ENCODE measurements around the gene CST5.

The CST5 gene

DNA sequence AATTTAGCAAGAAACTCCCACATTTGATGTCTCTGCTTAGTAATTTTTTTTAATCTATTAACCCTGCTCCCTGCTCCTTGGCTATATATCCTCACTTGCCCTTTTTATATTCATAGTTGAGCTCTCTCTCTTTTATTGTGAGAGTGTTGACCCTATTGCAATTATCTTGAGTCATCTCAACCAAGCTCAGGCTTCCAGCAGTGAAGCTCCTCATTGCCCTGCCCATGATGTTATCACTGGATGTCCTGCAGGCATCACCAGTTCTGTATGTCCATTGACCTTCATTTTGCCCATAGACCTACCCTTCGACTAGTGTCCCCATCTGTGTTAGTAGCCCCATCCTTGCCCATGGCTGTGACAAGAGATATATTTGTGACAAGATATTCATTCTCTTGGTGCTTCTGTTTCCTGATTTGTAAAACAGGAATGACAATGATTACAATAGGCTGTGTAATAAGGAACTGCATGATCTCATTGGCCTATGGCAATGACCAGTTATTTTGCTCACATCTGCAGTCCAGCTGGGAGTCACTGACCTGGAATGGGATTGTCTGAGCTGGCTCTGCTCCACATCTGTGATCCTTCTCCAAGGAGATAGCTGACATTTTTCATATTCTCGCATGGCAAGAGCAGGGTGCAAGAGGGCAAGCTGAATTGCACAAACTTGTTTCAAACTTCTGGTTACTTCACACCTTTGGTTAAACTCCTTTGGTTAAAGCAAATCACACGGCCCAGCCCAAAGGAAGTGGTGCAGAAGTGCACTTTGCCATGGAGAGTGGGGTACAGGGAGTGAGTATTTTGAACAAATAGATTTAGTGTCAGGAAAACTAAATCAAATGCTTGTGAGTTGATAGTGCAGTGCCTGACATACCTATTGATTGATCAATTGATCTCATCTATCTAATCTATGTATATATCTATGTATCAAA, 47.7 kb upstream of the CST5 start:
- H3K79me2 ChIP-seq (ENCODE audit: insufficient read depth, low read length), result no peaks in the 10 kb centered on the region
- no peak overlapping the region for H3K27ac ChIP-seq (ENCODE audit: low read depth, low read length, poor library complexity, severe bottlenecking)
- TF ChIP-seq, protein P1, sequence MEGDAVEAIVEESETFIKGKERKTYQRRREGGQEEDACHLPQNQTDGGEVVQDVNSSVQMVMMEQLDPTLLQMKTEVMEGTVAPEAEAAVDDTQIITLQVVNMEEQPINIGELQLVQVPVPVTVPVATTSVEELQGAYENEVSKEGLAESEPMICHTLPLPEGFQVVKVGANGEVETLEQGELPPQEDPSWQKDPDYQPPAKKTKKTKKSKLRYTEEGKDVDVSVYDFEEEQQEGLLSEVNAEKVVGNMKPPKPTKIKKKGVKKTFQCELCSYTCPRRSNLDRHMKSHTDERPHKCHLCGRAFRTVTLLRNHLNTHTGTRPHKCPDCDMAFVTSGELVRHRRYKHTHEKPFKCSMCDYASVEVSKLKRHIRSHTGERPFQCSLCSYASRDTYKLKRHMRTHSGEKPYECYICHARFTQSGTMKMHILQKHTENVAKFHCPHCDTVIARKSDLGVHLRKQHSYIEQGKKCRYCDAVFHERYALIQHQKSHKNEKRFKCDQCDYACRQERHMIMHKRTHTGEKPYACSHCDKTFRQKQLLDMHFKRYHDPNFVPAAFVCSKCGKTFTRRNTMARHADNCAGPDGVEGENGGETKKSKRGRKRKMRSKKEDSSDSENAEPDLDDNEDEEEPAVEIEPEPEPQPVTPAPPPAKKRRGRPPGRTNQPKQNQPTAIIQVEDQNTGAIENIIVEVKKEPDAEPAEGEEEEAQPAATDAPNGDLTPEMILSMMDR (IDR thresholded peaks at IDR 0.05; ENCODE audit: low read length), result no peak
- no peak for TF ChIP-seq EZH2 (IDR thresholded peaks at IDR 0.05; ENCODE audit: borderline replicate concordance, low read length)
- no peak overlapping the region for H3K4me3 ChIP-seq (ENCODE audit: low read depth, low read length, poor library complexity, severe bottlenecking)
- H3K9me2 ChIP-seq (ENCODE audit: low read depth, low read length), result no peaks in the 10 kb centered on the region
- H3K27me3 ChIP-seq (ENCODE audit: insufficient read depth, low read length), result no peaks in the 10 kb centered on the region
- H4K20me1 ChIP-seq (ENCODE audit: insufficient read depth, low read length), result no peaks in the 10 kb centered on the region
- no peak overlapping the region for H2AFZ ChIP-seq (ENCODE audit: low read length)
- H3K4me2 ChIP-seq (ENCODE audit: low read length), result no peak overlapping the region
- no peak overlapping the region for H3K9ac ChIP-seq (ENCODE audit: low read length)
- no peaks in the 10 kb centered on the region for H3F3A ChIP-seq (ENCODE audit: insufficient read depth, low read length)
- no peaks in the 10 kb centered on the region for H3K4me1 ChIP-seq (ENCODE audit: insufficient read depth, low read length, severe bottlenecking)
- H3K36me3 ChIP-seq (ENCODE audit: insufficient read depth, low read length), result no peaks in the 10 kb centered on the region
- H3K9me3 ChIP-seq (ENCODE audit: low read length), result no peaks in the 10 kb centered on the region

- H3F3A ChIP-seq (ENCODE audit: insufficient read depth, low read length), result no peaks in the 10 kb centered on the region
- no peaks in the 10 kb centered on the region for H3K27me3 ChIP-seq (ENCODE audit: insufficient read depth, low read length)
- H3K4me2 ChIP-seq (ENCODE audit: low read length), result no peak overlapping the region
- no peak overlapping the region for H3K27ac ChIP-seq (ENCODE audit: low read depth, low read length, poor library complexity, severe bottlenecking)
- H3K36me3 ChIP-seq (ENCODE audit: insufficient read depth, low read length), result no peaks in the 10 kb centered on the region
- H3K79me2 ChIP-seq (ENCODE audit: insufficient read depth, low read length), result no peaks in the 10 kb centered on the region
- no peak overlapping the region for H3K4me3 ChIP-seq (ENCODE audit: low read depth, low read length, poor library complexity, severe bottlenecking)
- no peak for TF ChIP-seq EZH2 (IDR thresholded peaks at IDR 0.05; ENCODE audit: borderline replicate concordance, low read length)
- TF ChIP-seq, protein P1 (IDR thresholded peaks at IDR 0.05; ENCODE audit: low read length), result no peak
- H3K9me2 ChIP-seq (ENCODE audit: low read depth, low read length), result no peaks in the 10 kb centered on the region
- no peaks in the 10 kb centered on the region for H4K20me1 ChIP-seq (ENCODE audit: insufficient read depth, low read length)
- no peak overlapping the region for H3K9ac ChIP-seq (ENCODE audit: low read length)
- H3K4me1 ChIP-seq (ENCODE audit: insufficient read depth, low read length, severe bottlenecking), result no peaks in the 10 kb centered on the region
- H3K9me3 ChIP-seq (ENCODE audit: low read length), result no peaks in the 10 kb centered on the region
- H2AFZ ChIP-seq (ENCODE audit: low read length), result no peak overlapping the region
Measured at GRCh38 chr20:23926526-23926880, 47.0 kb upstream of the CST5 start.

DNA sequence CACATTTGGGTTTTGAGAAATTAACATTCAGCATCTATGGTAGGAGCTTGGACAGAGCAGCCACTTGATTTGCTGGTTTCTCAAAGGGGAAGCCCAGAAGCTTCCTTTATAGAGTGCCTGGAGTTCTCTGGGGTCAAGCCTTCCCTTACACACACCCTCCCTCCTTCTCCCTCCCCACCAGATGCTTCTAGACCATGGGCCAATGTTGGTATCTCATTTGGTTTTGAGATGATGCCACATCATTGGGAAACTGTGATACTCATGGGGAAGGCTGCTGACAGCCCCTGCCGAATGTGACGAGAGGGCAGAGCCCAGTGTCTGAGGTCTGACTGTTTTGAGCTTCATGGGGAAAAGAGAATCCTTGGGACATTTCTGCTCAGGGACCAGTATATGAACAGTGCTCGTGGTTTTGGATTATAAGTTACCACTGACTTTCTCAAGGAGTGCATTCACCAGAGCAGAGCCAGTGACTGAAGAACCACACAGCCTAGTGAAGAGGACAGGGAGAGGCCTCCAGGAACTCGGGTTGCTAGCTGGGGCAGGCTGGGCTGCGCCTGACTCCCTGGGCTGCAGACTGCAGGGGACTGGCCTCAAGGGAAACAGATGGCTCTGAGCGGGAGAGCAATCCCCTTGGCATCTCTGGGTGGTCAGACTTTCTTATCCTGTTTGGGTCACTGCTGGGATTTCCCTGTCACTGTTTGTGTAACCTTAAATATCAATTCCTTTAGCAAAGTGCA, 46.4 kb upstream of the CST5 start:
- no peak for TF ChIP-seq EZH2 (IDR thresholded peaks at IDR 0.05; ENCODE audit: borderline replicate concordance, low read length)
- TF ChIP-seq, protein P1 (IDR thresholded peaks at IDR 0.05; ENCODE audit: low read length), result no peak
- no peaks in the 10 kb centered on the region for H3K79me2 ChIP-seq (ENCODE audit: insufficient read depth, low read length)

More for the DNA sequence above, 46.4 kb upstream of the CST5 start:
- H3F3A ChIP-seq (ENCODE audit: insufficient read depth, low read length), result no peaks in the 10 kb centered on the region
- no peak overlapping the region for H3K27ac ChIP-seq (ENCODE audit: low read depth, low read length, poor library complexity, severe bottlenecking)
- H4K20me1 ChIP-seq (ENCODE audit: insufficient read depth, low read length), result no peaks in the 10 kb centered on the region
- no peak overlapping the region for H2AFZ ChIP-seq (ENCODE audit: low read length)
- no peak overlapping the region for H3K4me3 ChIP-seq (ENCODE audit: low read depth, low read length, poor library complexity, severe bottlenecking)
- no peak overlapping the region for H3K4me2 ChIP-seq (ENCODE audit: low read length)
- no peaks in the 10 kb centered on the region for H3K4me1 ChIP-seq (ENCODE audit: insufficient read depth, low read length, severe bottlenecking)
- H3K36me3 ChIP-seq (ENCODE audit: insufficient read depth, low read length), result no peaks in the 10 kb centered on the region
- no peaks in the 10 kb centered on the region for H3K9me2 ChIP-seq (ENCODE audit: low read depth, low read length)
- no peaks in the 10 kb centered on the region for H3K9me3 ChIP-seq (ENCODE audit: low read length)
- H3K9ac ChIP-seq (ENCODE audit: low read length), result no peak overlapping the region
- no peaks in the 10 kb centered on the region for H3K27me3 ChIP-seq (ENCODE audit: insufficient read depth, low read length)

All from OCI-LY1 (cell line).